Mucosa of descending colon (tissue), 3 donors: ENCODE measurements around the gene ABCG2. TPM values are rescaled to one million over a fixed set of nuclear protein-coding genes. Genes with fewer than 3 reads are reported as not detected.

Source experiments
- ATAC-seq: fragments of 200-7000 bp; cut with Tn5 transposase; one replicate; pipeline ENCODE4 v1.9.1; 2020; ENCODE audit warnings: mild to moderate bottlenecking, moderate library complexity
- DNase-seq, 3 donors: peaks; one replicate each; pipeline ENCODE4 v3.0.0-alpha.2; 2020
- H3K36me3 ChIP-seq: fragments of 200-600 bp; one replicate; pipeline ENCODE4 v1.8.0; 2021; ENCODE audit warnings: low read depth, mild to moderate bottlenecking
- H3K4me1 ChIP-seq: fragments of 200-600 bp; one replicate; pipeline ENCODE4 v1.8.0; 2021; ENCODE audit warnings: low read depth, mild to moderate bottlenecking
- H3K4me3 ChIP-seq: fragments of 200-600 bp; one replicate; pipeline ENCODE4 v1.8.0; 2021; ENCODE audit warnings: mild to moderate bottlenecking
- H3K9me3 ChIP-seq: fragments of 200-600 bp; one replicate; pipeline ENCODE4 v1.8.0; 2021; ENCODE audit warnings: mild to moderate bottlenecking
- CTCF ChIP-seq: fragments of 200-600 bp; IDR thresholded peaks from one replicate; pipeline ENCODE4 v1.8.0; 2022; ENCODE audit warnings: antibody characterized with exemption, mild to moderate bottlenecking
- intact Hi-C, 2 donors: fragments of 100-400 bp; cut with DNase I in 1 of 2; cut with micrococcal nuclease in 1 of 2; formaldehyde crosslinking; loops; one replicate each; pipeline versions ENCODE4 v1.11.0 to v1.11.1; 2022; cut with DNase I, micrococcal nuclease
- total RNA-seq, 3 donors: library from RNA; stranded (reverse); fragmentation: NEBNext Ultra II Directional in 2 of 3; extraction: Animal tissue kit (Norgen Biotek cat#: 25700) in 2 of 3; gene quantifications; one replicate each; pipeline versions ENCODE4 v1.2.1 to v1.2.4, GENCODE V29; 2021 to 2023
- donor health status: DM: no; HTN: no; CAD: no; lungs with moderate emphysema.
- donor health status: DM: no; HTN: no; CAD: no.
- donor health status: DM: no; HTN: yes; CAD: no.

Gene ABCG2
- total RNA-seq, 3 donors from 2014 or later, result 17.7 to 64.4 (median 59.4) TPM

GRCh38 chr4:88063634-88064296 lies 94.7 kb downstream of the ABCG2 start:
- intact Hi-C loops, result no loop called here
- H3K9me3 ChIP-seq, result no peaks in the 10 kb centered on the region
- DNase-seq (no peak), ATAC-seq (no peak)
- no peaks in the 10 kb centered on the region for H3K36me3 ChIP-seq
- peaks cover 4% of the 10 kb centered on the region for H3K4me1 ChIP-seq
- TF ChIP-seq CTCF, result no peak
- no peak overlapping the region for H3K4me3 ChIP-seq

GRCh38 chr4:88062843-88063242 lies 95.6 kb downstream of the ABCG2 start:
- TF ChIP-seq CTCF, result no peak
- no peak for DNase-seq
- Histone ChIP-seq H3K9me3 (no peaks in the 10 kb centered on the region), H3K4me1 (peaks cover 4% of the 10 kb centered on the region), H3K4me3 (no peak overlapping the region), H3K36me3 (no peaks in the 10 kb centered on the region)
- peak; percentile 97 for ATAC-seq
- intact Hi-C loops, result no loop called here

- intact Hi-C loops, result no loop called here
- peaks cover 4% of the 10 kb centered on the region for H3K4me1 ChIP-seq
- no peaks in the 10 kb centered on the region for H3K36me3 ChIP-seq
- H3K9me3 ChIP-seq, result no peaks in the 10 kb centered on the region
- no peak for DNase-seq
- ATAC-seq, result no peak
- no peak overlapping the region for H3K4me3 ChIP-seq
- no peak for TF ChIP-seq CTCF
Measured at GRCh38 chr4:88062311-88062710, 96.1 kb downstream of the ABCG2 start.

- TF ChIP-seq CTCF, result no peak
- no peaks in the 10 kb centered on the region for H3K36me3 ChIP-seq
- ATAC-seq (no peak), DNase-seq (no peak)
- intact Hi-C loops, result no loop called here
- H3K4me3 ChIP-seq, result no peak overlapping the region
- H3K4me1 ChIP-seq, result peaks cover 4% of the 10 kb centered on the region
- no peaks in the 10 kb centered on the region for H3K9me3 ChIP-seq
Measured at GRCh38 chr4:88060431-88060830, 98.0 kb downstream of the ABCG2 start.

- no peak for DNase-seq
- H3K36me3 ChIP-seq, result no peaks in the 10 kb centered on the region
Measured at GRCh38 chr4:88059766-88060165, 98.7 kb downstream of the ABCG2 start.

More at GRCh38 chr4:88059766-88060165, 98.7 kb downstream of the ABCG2 start:
- Histone ChIP-seq H3K4me3 (no peak overlapping the region), H3K4me1 (peaks cover 4% of the 10 kb centered on the region), H3K9me3 (no peaks in the 10 kb centered on the region)
- intact Hi-C loops, result loop anchor here (5.0 to 10.0 kb wide), 2 partner anchors 153 to 155 kb away; no protein-coding TSS in a partner anchor
- no peak for ATAC-seq
- no peak for TF ChIP-seq CTCF
